Neural progenitor cell (in vitro differentiated cells): ENCODE results near the gene GMCL1. TPM values are rescaled to one million over a fixed set of nuclear protein-coding genes. Genes with fewer than 3 reads are reported as not detected.
A peak's percentile ranks its signal among the peaks of the same experiment; 100 is the strongest.

ENCODE experiments used
- DNase-seq: peaks from one replicate; pipeline ENCODE4 v3.0.0-alpha.2; 2016; ENCODE audit warnings: low spot score
- H2AFZ ChIP-seq: fragments of 200-600 bp; sonication (generic); replicated peaks from 2 replicates; pipeline ENCODE4 v1.6.1; 2016; ENCODE audit warnings: antibody characterized with exemption
- H3F3A ChIP-seq: fragments of 200-600 bp; sonication (generic); 2 replicates; pipeline ENCODE4 v1.6.1; 2016; ENCODE audit warnings: antibody characterized with exemption, low read depth
- H3K27ac ChIP-seq: fragments of 200-600 bp; sonication (generic); 2 replicates; pipeline ENCODE4 v1.5.1; 2016; ENCODE audit warnings: mild to moderate bottlenecking
- H3K27me3 ChIP-seq: fragments of 200-600 bp; sonication (generic); 2 replicates; pipeline ENCODE4 v1.6.1; 2016; ENCODE audit warnings: mild to moderate bottlenecking, moderate library complexity
- H3K36me3 ChIP-seq: fragments of 200-600 bp; sonication (generic); 2 replicates; pipeline ENCODE4 v1.5.1; 2016
- H3K4me1 ChIP-seq: fragments of 200-600 bp; sonication (generic); 2 replicates; pipeline ENCODE4 v1.6.1; 2016; ENCODE audit warnings: mixed run types
- H3K4me2 ChIP-seq: fragments of 200-600 bp; sonication (generic); 2 replicates; pipeline ENCODE4 v1.6.1; 2016
- H3K4me3 ChIP-seq: fragments of 200-600 bp; sonication (generic); 2 replicates; pipeline ENCODE4 v1.5.1; 2016
- H3K79me2 ChIP-seq: fragments of 200-600 bp; sonication (generic); 2 replicates; pipeline ENCODE4 v1.6.1; 2016; ENCODE audit warnings: low read depth
- H3K9ac ChIP-seq: fragments of 200-600 bp; sonication (generic); 2 replicates; pipeline ENCODE4 v1.6.1; 2016
- H3K9me3 ChIP-seq: fragments of 200-600 bp; sonication (generic); 2 replicates; pipeline ENCODE4 v1.5.1; 2016; ENCODE audit warnings: low read depth
- H4K20me1 ChIP-seq: fragments of 200-600 bp; sonication (generic); 2 replicates; pipeline ENCODE4 v1.6.1; 2016; ENCODE audit warnings: low read depth
- H3K27ac Mint-ChIP-seq: 3 replicates; pipeline ENCODE4 v1.8.0; 2021; ENCODE audit warnings: mixed read lengths
- H3K27me3 Mint-ChIP-seq: 2 replicates; pipeline ENCODE4 v1.8.0; 2022; ENCODE audit warnings: low read depth, mild to moderate bottlenecking, inconsistent platforms, moderate library complexity, mixed read lengths; ENCODE audit not compliant: insufficient read depth
- H3K36me3 Mint-ChIP-seq: 3 replicates; pipeline ENCODE4 v1.8.0; 2021; ENCODE audit warnings: mixed read lengths
- H3K4me1 Mint-ChIP-seq: 3 replicates; pipeline ENCODE4 v1.8.0; 2021; ENCODE audit warnings: mixed read lengths
- H3K4me3 Mint-ChIP-seq: 3 replicates; pipeline ENCODE4 v1.8.0; 2021; ENCODE audit warnings: mild to moderate bottlenecking, moderate library complexity, mixed read lengths
- H3K9me3 Mint-ChIP-seq: 3 replicates; pipeline ENCODE4 v1.8.0; 2020; ENCODE audit warnings: mixed read lengths
- CTCF ChIP-seq: fragments of 200-600 bp; sonication (generic); IDR thresholded peaks from 2 replicates; pipeline ENCODE4 v1.5.1; 2017; ENCODE audit warnings: antibody characterized with exemption, mild to moderate bottlenecking
- EZH2 ChIP-seq: fragments of 200-600 bp; sonication (generic); IDR thresholded peaks from 2 replicates; pipeline ENCODE4 v1.6.1; 2017; ENCODE audit warnings: antibody characterized with exemption, mild to moderate bottlenecking, moderate library complexity
- EZH2phosphoT487 ChIP-seq: fragments of 200-600 bp; sonication (generic); IDR thresholded peaks from 2 replicates; pipeline ENCODE4 v1.6.1; 2017; ENCODE audit warnings: antibody characterized with exemption
- total RNA-seq: library from RNA; depleted of rRNA; stranded (reverse); fragments of >200 nt; gene quantifications from 2 replicates; pipeline ENCODE4 v1.2.3, GENCODE V29; 2015; ENCODE audit warnings: low replicate concordance

GMCL1 gene
- total RNA-seq, 1 donor from 2014 or later, result 23.1 TPM

DNA sequence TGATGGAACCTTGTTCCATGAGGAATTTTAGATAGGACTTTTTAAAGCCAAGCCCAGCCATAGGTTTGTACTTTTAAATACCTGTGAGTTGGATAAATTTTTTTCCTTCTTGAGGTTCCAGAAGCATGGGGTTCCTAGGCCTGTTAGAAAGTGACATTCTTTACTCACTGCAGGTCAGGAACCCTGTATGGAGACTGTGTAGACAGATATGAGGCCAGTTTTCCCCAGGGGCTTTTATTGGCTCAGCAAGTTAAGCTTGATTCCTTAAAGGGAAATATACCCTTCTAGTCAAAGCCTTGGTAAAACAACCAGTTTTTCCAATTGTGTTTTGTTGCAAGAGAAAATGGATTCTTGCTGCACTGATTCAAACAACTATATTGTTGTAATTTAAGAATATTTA, 38.4 kb upstream of the GMCL1 start:
- Mint-ChIP-seq H3K27me3 (no peaks in the 10 kb centered on the region), H3K27ac (no peak overlapping the region), H3K9me3 (no peaks in the 10 kb centered on the region), H3K4me1 (peaks cover 23% of the 10 kb centered on the region), H3K36me3 (no peaks in the 10 kb centered on the region), H3K4me3 (no peak overlapping the region)
- no peak overlapping the region for H2AFZ ChIP-seq
- no peaks in the 10 kb centered on the region for H3K79me2 ChIP-seq
- H3F3A ChIP-seq, result peaks cover 6% of the 10 kb centered on the region
- H3K27ac ChIP-seq, result no peak overlapping the region
- H4K20me1 ChIP-seq, result no peaks in the 10 kb centered on the region
- DNase-seq, result no peak
- H3K36me3 ChIP-seq, result no peaks in the 10 kb centered on the region
- H3K27me3 ChIP-seq, result no peaks in the 10 kb centered on the region
- TF ChIP-seq CTCF (no peak), EZH2 (no peak), EZH2phosphoT487 (no peak)
- no peaks in the 10 kb centered on the region for H3K9me3 ChIP-seq
- H3K9ac ChIP-seq, result no peak overlapping the region
- no peak overlapping the region for H3K4me3 ChIP-seq
- H3K4me1 ChIP-seq, result peaks cover 24% of the 10 kb centered on the region
- no peak overlapping the region for H3K4me2 ChIP-seq

DNA sequence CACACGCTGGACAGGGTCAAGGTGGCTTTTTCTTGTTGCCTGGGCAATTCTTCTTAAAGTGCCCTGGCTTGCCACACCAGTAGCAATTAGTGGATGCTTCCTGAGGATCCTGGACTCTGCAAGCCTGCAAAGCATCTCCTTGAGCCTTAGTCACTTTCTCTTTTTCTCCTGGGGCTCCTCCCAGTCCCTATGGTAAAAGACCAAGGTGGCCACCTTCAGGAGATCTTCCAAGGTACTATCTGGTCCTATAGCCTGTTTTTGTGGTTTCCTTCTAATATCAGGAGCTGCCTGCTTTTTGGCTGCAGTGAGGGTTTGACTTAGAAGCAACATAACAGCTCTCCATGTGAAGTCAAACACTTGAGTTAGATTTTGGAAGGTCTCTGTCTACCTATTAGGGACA, 33.3 kb upstream of the GMCL1 start:
- Mint-ChIP-seq H3K9me3 (no peaks in the 10 kb centered on the region), H3K4me3 (no peak overlapping the region), H3K4me1 (peaks cover 40% of the 10 kb centered on the region), H3K36me3 (no peaks in the 10 kb centered on the region), H3K27ac (peak overlapping the region; percentile 36), H3K27me3 (peaks cover 8% of the 10 kb centered on the region)
- no peak for DNase-seq
- Histone ChIP-seq H3K9ac (no peak overlapping the region), H2AFZ (no peak overlapping the region), H3K79me2 (no peaks in the 10 kb centered on the region), H4K20me1 (no peaks in the 10 kb centered on the region), H3K4me1 (peaks cover 29% of the 10 kb centered on the region), H3F3A (peaks cover 5% of the 10 kb centered on the region), H3K4me2 (no peak overlapping the region), H3K9me3 (no peaks in the 10 kb centered on the region), H3K36me3 (no peaks in the 10 kb centered on the region), H3K27me3 (no peaks in the 10 kb centered on the region), H3K27ac (no peak overlapping the region), H3K4me3 (no peak overlapping the region)
- TF ChIP-seq EZH2phosphoT487 (no peak), EZH2 (no peak)

DNA sequence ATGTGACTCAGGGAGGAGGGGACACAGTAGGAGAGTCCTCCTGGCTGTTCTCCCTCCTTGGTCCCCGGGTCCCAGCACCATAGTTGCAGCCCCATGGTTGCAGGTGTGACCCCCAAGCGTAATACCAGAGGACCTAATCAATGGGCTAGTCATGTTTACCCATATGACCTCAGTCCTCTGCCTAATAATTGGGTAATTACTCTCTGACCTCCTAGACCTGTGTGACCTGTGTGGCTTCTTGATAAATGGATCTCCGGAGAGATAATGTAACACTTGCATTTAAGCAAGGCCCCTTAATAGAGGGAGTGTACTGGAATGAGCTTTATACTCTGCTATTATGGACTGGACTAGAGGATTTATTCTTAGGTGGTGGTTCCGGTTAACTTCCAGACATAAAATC, 32.2 kb upstream of the GMCL1 start:
- Histone ChIP-seq H3K9ac (no peak overlapping the region), H3F3A (peaks cover 5% of the 10 kb centered on the region), H3K4me3 (no peak overlapping the region), H3K27ac (no peak overlapping the region), H3K4me1 (peaks cover 36% of the 10 kb centered on the region), H3K36me3 (no peaks in the 10 kb centered on the region), H3K9me3 (no peaks in the 10 kb centered on the region), H3K4me2 (no peak overlapping the region), H3K27me3 (no peaks in the 10 kb centered on the region), H3K79me2 (no peaks in the 10 kb centered on the region), H2AFZ (no peak overlapping the region), H4K20me1 (no peaks in the 10 kb centered on the region)
- H3K36me3 Mint-ChIP-seq, result no peaks in the 10 kb centered on the region
- H3K27me3 Mint-ChIP-seq, result peaks cover 8% of the 10 kb centered on the region
- TF ChIP-seq EZH2phosphoT487 (no peak), CTCF (no peak), EZH2 (no peak)
- no peak overlapping the region for H3K27ac Mint-ChIP-seq
- peaks cover 47% of the 10 kb centered on the region for H3K4me1 Mint-ChIP-seq
- peak overlapping the region; percentile 4 for H3K4me3 Mint-ChIP-seq
- no peaks in the 10 kb centered on the region for H3K9me3 Mint-ChIP-seq
- DNase-seq, result no peak

DNA sequence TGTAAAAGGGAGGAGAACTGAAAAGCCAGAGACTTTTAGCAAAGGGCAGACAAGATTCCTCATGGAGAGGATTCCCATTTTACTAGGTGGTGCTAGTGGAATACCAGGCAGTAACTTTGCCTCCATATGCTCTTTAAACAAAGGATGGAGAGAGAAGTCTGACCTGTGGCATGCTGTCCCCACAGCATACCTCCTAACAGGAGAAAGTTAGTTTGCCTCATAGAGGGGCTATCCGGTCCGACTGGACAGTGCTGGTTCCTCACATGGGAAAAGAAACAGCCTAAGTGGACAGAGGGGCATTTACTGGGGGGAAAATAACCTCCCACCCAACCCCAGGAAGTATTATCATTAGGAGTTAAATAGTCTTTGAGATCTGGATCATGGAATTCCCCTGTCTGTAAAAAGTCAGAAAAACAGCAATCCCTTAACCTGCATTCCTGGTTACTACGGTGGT, 31.6 kb upstream of the GMCL1 start:
- Mint-ChIP-seq H3K4me1 (peaks cover 47% of the 10 kb centered on the region), H3K4me3 (peak overlapping the region; percentile 72), H3K9me3 (no peaks in the 10 kb centered on the region), H3K27ac (peak overlapping the region; percentile 64), H3K36me3 (no peaks in the 10 kb centered on the region), H3K27me3 (peaks cover 8% of the 10 kb centered on the region)
- TF ChIP-seq EZH2 (no peak), CTCF (no peak), EZH2phosphoT487 (no peak)
- no peak overlapping the region for H3K4me3 ChIP-seq
- H3K27ac ChIP-seq, result no peak overlapping the region
- no peak for DNase-seq
- peaks cover 5% of the 10 kb centered on the region for H3F3A ChIP-seq
- no peak overlapping the region for H3K4me2 ChIP-seq
- no peaks in the 10 kb centered on the region for H3K79me2 ChIP-seq
- no peaks in the 10 kb centered on the region for H3K9me3 ChIP-seq
- no peak overlapping the region for H3K9ac ChIP-seq
- H3K36me3 ChIP-seq, result no peaks in the 10 kb centered on the region
- no peak overlapping the region for H2AFZ ChIP-seq
- H3K27me3 ChIP-seq, result no peaks in the 10 kb centered on the region
- peaks cover 36% of the 10 kb centered on the region for H3K4me1 ChIP-seq
- no peaks in the 10 kb centered on the region for H4K20me1 ChIP-seq
